Astrocyte of the cerebellum (primary cell): Measurements from ENCODE around the gene TMEM37.

Experiments used
- DNase-seq: peaks from one replicate; pipeline ENCODE4 v3.0.0-alpha.2; 2011; ENCODE audit warnings: low read depth
- H3K4me3 ChIP-seq: 2 replicates; pipeline ENCODE4 v1.5.1; 2011; ENCODE audit warnings: mild to moderate bottlenecking, low read depth, low read length, moderate library complexity
- CTCF ChIP-seq: IDR thresholded peaks from 2 replicates; pipeline ENCODE4 v1.5.1; 2012; ENCODE audit warnings: low read length, low read depth, moderate library complexity, mild to moderate bottlenecking; ENCODE audit errors: missing control alignments
- in situ Hi-C: cut with HindIII; loops from 2 replicates; pipeline ENCODE4 v1.10.0; 2017; ENCODE audit warnings: low sequenced_read_pairs

TMEM37 gene

GRCh38 chr2:119441376-119442225, 9.9 kb downstream of the TMEM37 start:
- no peak for TF ChIP-seq CTCF
- DNase-seq: no peak
- H3K4me3 ChIP-seq: no peak overlapping the region
- in situ Hi-C loops: no loop called here

- H3K4me3 ChIP-seq: no peak overlapping the region
- in situ Hi-C loops: no loop called here
- no peak for TF ChIP-seq CTCF
- DNase-seq: no peak
These were observed 10.6 kb downstream of the TMEM37 start for GRCh38 chr2:119442226-119442619.

- TF ChIP-seq CTCF: no peak
- no peak overlapping the region for H3K4me3 ChIP-seq
- in situ Hi-C loops: no loop called here
- DNase-seq: no peak
These were observed 11.2 kb downstream of the TMEM37 start for GRCh38 chr2:119442850-119443249.

GRCh38 chr2:119446037-119446436, 14.4 kb downstream of the TMEM37 start:
- DNase-seq: no peak
- H3K4me3 ChIP-seq: no peak overlapping the region
- in situ Hi-C loops: no loop called here
- TF ChIP-seq CTCF: no peak

- no peak for TF ChIP-seq CTCF
- DNase-seq: no peak
- in situ Hi-C loops: no loop called here
- no peak overlapping the region for H3K4me3 ChIP-seq
These were observed 16.9 kb downstream of the TMEM37 start for GRCh38 chr2:119448427-119449141.

GRCh38 chr2:119449521-119449920, 17.9 kb downstream of the TMEM37 start:
- in situ Hi-C loops: no loop called here
- TF ChIP-seq CTCF: no peak
- no peak overlapping the region for H3K4me3 ChIP-seq
- DNase-seq: no peak
